Measurements from ENCODE around the gene GEMIN4.
"Not testable (repeated sequence)": the region's sequence is repeated elsewhere in the genome, so short reads cannot be mapped to it uniquely, and the experiment has no call there.

The GEMIN4 gene

DNA sequence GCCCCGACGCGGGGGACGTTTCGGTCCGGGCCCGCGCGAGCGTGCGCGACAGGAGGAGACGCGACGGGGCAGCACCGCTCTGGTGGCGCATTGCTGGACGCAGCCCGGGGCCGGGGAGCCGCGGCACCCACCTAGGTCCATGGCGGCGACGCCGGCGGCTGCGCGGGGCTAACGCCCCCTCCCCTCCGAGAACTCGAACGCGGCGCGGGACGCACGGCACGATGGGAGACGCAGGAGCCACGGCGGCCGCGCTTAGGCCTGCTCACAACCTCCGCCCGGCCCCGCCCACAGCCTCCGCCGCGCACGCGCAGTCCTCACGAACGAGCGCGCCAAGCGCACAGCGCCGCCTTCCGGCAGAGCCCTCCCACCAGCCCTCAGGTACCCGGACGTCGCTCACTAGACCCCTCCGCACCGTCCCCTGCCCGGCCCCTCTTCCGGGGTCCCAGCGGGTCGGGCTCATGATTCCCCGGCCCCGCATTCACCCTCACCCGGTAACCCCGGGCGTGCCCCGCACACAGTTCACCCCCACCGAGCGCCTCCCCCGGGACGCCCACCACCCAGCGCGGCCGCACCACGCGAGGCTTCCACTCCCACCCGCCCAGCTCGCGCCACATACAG, at the start of gene GEMIN4:
TSS of gene GEMIN4 (minus strand) at position 263 of the 618 bp plus-strand sequence. CDS start at position 141, 122 bp downstream.
- DNase-seq (ENCODE audit: low read depth, low spot score) = peak; percentile 67

DNA sequence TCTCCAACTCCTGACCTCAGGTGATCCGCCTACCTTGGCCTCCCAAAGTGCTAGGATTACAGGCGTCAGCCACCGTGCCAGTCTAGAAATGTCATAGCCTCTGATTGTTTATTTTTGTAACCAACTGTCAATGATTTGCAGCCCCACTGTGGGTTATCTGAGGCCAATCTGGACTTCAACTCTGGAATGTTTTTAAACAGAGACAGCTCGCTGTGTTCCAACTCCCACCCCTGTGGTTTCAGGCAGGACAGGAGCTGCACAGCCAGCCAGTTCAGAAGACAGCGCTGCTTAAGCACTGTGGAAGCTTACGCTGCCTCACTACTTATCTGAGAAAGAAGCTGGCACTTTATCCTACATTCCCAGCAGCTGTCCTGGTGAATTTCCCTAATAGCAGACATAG, 49.6 kb upstream of the GEMIN4 start:
- DNase-seq (ENCODE audit: low read depth, low spot score) = peak; percentile 52

DNA sequence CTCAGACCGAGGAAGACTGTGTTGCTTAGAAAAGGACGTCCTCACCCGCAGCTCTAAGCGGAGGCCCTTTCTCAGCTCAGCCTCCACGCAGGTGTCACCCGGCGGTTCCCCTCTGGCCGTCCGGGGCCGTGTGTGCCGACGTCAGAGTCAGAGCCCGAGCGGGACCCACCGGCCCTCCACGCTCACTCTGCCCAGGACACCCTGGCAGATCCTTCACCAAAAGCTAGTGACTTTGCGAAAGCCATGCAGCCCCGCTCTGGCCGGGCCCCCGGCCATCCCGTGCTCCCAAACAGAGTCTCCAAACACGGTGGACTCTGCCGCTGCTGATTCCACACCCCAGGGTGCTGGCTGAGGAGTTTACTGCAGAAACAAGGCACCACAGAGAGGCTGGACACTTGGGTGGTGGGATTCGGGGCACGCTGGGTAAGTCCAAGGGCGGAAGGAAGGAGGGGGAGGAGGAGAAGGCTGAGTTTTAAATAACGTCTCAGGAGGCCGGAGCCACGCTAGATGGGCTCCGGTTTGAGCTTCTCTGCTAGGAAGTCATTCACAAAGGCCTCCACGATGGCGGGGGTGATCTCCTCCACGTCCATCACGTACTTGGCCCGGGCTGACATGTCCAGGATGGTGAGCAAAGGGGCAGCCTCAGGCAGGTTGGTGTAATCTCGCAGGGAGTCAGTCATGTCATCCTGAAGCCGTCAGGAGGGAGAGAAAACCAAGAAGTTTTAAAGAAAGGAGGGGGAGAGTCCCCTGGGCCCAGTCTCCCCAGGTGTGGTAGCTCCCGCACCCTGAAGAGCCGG, 48.6 kb upstream of the GEMIN4 start:
- no peak for DNase-seq (ENCODE audit: low read depth, low spot score)

DNA sequence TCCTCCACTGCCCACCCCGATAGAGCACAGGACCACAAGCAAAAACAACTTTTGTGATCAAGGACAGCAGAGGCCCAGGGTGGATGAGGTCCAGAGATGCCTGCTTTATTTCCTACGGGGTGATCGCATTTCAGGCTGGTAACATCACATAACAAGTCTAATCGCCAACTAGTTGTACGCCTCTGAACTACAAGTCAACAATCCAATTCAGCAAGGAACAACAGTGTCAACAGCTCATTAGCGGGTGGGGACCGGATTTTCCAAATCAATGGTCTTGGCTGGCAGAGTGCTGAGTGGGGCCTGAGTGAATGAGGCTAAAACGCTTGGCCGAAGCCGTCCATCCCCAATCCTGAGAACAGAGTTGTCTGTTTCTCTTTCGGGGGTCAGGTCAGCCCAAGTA, 47.2 kb upstream of the GEMIN4 start:
- no peak for DNase-seq (ENCODE audit: low read depth, low spot score)

DNA sequence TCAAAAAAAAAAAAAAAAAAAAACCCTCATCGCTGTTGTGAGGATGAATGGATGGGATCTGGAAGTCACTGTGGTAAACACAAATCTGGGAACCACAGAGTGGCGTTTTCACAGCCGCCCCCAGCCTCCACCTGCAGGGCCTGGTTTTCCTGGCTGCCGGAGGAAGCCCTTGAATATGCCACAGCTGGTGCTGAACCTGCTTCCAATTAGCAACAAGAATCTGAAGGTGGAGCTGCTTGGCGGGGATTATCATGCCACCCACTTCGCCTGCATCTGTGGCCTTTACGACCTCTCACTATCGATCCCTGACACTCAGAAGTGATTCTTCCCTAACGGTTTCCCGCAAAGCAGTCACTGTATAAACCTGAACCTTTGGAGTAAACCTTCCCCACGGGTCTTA, 46.2 kb upstream of the GEMIN4 start:
- DNase-seq (ENCODE audit: low read depth, low spot score) = no peak

DNA sequence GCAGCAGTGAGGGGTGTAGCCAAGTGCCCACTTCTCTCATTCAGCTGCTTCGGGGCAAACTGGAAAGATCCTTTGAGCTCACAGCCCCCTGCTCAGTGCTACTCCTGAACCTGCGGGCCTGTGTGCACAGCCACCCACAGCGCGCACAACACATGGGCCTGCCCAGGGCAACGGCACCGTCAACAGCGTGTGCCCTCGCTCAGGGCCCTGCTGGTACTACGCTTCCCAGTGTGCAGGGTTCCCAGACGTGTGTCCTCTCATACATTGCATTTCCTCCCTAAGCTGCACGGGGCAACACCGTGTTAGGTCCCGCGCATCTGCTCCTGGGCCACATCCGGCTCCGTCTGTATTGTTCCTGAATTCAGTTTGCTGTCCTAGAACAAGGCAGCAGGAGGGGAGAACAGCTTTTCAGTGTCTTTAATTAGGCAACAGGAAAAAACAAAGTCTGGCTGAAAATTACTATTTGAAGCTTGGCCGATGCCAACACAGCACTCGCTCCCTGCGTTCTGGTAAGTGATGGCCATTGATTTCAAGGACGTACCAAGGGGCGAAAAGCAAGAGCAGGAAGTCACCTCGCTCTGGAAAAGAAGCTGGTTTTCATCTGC, 45.3 kb upstream of the GEMIN4 start:
- DNase-seq (ENCODE audit: low read depth, low spot score) = no peak

DNA sequence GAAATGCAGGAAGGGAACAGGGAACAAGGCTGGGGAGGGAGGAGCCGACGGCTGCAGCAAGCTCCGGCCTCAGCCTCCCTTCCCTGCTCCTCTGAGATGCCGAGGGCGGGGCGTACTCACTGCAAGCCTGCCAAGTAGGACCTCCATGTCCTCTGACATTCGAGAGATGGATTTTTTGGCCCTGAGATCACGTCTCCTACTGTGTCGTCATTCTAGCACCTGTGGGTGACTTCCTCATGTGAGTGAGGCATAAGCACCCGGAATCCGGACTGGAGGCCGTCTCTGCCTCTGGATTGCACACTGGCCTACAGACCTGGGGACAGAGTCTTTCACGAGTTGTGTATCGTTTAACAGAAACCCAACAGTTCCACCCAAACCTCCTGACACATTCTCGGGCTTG, 44.5 kb upstream of the GEMIN4 start:
- DNase-seq (ENCODE audit: low read depth, low spot score) = no peak

DNA sequence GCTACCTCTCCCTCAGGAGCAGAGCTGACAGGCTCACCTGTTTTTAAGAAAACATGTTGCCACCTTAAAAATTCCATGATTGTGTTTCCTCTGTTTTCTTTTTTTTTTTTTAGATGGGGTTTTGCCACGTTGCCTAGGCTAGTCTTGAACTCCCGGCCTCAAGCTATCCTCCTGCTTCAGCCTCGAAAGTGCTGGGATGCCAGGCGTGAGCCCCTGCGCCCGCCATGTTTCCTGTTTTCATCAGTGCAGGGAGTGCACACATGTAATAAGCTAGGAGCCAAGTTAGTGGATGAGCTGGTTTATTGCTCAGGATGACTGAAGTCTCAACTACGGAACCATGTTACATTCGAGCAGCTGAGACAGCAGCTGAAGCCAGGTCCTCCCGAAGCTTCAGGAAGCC, 43.7 kb upstream of the GEMIN4 start:
- no peak for DNase-seq (ENCODE audit: low read depth, low spot score)

DNA sequence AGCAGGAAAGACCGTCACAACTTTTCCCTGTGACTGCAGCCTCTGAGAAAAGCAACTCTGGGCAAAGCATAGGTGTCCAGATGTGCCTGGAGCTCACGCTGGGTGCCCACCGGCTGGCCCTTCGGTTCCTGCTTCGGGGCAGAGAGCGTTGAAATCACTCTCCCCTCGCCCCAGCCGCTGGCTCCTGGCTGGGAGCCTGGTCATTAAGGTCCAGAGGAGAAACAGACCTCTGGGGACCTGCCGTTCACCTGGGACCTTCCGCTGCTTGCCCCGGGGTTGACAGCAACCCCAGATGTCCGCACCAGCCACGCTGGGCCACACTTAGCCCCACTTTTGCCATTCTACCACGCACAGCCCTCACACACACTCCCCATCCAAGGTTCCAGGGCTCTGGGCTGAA, 43.2 kb upstream of the GEMIN4 start:
- DNase-seq (ENCODE audit: low read depth, low spot score) = no peak

DNA sequence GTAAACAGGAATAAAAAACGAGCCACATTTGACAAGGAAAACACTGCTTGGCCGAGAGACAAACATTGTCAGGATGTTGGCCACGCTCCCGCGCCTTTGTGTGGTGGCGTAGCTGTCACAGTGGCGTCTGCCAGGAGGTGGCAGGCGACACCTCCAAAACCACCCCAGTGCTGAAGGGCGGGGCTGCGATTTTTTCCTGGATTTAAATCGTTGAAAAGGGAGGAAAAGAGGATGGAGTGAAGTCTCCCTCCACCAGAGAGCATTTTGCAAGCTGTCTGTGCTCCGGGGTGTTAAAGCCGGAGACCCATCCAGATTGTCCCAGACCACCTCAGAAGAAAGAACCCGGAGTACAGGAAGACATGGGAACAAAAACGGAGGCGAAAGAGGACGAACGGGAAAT, 42.8 kb upstream of the GEMIN4 start:
- DNase-seq (ENCODE audit: low read depth, low spot score) = peak; percentile 49

DNA sequence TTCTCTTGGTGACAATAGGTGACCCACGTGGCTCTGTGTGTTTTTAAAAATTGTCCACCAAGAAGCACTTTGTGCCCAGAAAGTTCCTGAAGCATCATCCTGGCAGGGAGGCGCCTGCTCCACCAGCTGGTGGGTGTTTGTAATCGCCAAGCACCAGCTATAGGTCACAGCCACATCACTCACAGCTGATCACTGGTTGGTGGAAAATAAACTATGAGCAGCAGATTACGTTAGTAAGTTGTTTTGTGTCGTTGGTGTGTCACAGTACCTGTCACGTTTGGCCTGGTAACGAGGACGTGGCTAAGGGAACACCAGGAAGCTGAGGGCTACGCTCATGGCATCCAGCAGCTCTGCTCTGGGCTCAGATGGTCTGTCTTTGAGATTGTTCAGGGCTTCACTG, 40.2 kb upstream of the GEMIN4 start:
- no peak for DNase-seq (ENCODE audit: low read depth, low spot score)

DNA sequence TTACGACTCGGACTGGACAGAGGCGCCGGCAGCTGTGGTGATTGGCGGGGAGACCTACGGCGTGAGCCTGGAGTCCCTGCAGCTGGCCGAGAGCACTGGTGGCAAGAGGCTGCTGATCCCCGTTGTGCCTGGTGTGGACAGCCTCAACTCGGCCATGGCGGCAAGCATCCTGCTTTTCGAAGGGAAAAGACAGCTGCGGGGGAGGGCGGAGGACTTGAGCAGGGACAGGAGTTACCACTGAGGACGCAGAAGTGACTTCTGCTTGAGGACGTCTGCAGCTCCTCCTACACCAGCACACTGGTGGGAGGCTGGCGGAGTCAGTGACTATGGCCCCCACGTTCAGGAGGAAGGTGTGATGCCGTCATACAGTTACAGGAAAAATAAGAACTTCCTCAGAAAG, 39.8 kb upstream of the GEMIN4 start:
- DNase-seq (ENCODE audit: low read depth, low spot score) = no peak

DNA sequence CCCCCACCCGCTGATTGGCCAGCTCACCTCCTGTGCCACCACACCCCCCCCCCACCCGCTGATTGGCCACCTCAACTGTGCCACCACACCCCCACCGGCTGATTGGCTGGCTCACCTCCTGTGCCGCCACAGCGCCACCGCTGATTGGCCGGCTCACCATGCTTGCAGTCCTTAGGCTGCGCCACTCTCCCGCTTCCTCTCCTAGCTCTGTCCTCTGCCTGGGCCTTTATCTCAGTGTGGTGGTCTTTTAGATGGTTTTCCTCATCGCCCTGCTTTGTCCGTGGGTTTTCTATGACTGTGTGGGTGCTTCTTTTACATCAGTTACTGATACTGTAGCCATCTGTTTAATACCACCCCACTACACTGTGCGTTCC, 38.8 kb upstream of the GEMIN4 start:
- DNase-seq (ENCODE audit: low read depth, low spot score) = not testable (repeated sequence)

DNA sequence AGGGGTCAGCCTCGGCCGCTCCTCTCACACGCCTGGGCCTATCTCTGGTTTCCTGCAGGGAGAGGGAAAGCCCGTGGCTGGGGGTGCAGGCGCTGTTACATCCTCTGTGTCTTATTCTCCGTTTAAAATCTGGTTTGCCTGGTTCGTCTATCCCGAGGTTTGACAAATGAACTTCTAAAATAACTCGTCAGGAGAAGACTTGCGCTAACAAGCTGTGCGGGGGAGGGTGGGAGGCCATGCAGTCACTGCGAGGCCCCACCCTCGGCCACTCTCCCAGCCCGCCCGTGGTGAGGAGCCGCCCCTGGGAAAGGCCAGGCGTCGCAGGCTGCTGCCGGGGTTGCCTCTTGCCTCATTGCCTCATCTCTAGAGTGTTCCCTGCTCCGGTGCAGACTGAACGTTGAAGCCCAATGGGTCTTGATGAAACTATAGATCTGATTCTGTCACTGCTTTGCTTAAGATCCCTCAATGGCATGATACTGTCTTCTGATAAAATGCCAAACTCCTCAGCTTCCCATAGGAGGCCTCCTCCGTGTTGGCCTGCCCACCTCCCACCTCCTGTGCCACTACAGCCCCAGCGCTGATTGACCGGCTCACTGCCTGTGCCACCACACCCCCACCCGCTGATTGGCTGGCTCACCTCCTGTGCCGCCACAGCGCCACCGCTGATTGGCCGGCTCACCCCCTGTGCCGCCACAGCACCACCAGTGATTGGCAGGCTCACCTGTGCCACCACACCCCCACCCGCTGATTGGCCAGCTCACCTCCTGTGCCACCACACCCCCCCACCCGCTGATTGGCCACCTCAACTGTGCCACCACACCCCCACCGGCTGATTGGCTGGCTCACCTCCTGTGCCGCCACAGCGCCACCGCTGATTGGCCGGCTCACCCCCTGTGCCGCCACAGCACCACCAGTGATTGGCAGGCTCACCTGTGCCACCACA, 38.1 kb upstream of the GEMIN4 start:
- DNase-seq (ENCODE audit: low read depth, low spot score) = not testable (repeated sequence)

DNA sequence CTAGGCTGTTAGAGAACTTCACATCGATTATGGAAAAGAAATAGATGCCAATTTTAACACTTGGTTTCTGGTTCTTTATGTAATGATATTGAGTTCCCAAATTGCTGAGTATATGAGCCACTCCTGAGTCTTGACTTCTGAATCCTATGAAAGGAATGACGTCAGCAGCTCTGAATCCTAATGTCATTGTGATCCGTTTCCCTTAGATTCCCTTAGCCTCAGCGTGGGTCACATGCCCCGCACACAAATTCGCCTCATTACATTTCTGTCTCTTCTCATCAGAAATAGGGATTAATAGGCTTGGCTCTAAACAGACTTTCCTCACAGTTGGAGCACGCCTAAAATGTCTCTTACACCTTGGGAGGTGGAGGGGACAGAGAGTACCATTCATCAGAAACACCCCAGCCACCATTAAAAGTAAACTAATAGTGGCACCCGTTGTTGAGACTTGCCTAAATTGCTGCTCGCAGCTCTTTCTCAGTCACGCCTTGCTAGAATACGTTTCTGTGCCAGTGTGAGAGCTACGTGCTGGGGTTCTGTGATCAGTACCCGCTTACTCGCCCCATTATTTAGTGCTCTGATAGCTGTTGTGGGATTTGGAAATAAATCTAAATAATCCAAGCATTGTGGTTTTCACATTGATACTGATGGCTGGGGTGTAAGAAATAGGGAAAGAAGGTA, 37.2 kb upstream of the GEMIN4 start:
- DNase-seq (ENCODE audit: low read depth, low spot score) = no peak

DNA sequence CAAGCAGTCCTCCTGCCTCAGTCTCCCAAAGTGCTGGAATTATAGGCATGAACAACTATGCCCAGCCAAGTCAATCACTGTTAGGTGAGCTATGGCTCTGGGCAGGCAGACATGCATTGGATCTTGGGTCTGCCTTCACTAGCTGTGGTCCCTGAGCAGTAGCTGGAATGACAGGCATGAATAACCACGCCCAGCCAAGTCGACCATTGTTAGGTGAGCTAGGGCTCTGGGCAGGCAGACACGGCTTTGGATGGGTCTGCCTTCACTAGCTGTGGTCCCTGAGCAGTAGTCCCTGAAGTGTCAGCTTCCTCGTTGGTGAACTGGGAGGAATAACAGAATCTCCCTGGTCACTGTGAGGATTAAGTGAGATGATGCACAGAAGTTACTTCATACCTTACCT, 36.5 kb upstream of the GEMIN4 start:
- no peak for DNase-seq (ENCODE audit: low read depth, low spot score)

DNA sequence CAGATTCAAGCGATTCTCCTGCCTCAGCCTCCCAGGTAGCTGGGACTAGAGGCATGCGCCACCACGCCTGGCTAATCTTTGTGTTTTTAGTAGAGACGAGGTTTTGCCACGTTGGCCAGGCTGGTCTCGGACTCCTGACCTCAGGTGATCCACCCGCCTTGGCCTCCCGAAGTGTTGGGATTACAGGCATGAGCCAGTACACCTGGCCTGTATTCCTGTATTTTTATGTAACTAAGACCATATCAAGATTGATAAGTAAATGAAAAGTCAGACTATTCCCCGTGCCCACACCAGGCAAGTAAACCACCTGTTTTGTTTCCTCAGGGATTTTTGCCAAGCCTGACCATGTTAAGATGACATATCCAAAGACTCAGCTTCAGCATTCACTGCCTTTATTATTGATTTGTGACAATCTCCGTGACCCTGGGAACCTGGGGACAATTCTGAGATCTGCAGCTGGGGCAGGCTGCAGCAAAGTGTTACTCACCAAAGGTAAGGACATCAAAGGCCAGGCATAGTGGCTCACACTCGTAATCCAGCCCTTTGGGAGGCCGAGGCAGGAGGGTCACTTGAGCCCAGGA, 35.7 kb upstream of the GEMIN4 start:
- no peak for DNase-seq (ENCODE audit: low read depth, low spot score)

DNA sequence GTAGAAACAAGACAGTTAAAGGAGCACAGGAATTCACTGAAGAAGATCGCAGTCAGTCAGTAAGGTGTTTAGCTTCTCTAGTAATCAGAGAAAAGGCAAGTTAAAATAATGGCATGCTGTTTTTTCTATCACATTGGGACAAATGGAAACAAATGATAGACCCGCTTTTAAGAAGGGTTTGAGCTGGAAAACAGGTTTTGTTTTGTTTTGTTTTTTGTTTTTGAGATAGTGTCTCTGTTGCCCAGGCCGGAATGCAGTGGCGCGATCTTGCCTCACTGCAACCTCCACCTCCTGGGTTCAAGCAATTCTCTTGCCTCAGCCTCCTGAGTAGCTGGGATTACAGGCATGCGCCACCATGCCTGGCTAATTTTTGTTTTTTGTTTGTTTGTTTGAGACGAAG, 33.8 kb upstream of the GEMIN4 start:
- not testable (repeated sequence) for DNase-seq (ENCODE audit: low read depth, low spot score)

DNA sequence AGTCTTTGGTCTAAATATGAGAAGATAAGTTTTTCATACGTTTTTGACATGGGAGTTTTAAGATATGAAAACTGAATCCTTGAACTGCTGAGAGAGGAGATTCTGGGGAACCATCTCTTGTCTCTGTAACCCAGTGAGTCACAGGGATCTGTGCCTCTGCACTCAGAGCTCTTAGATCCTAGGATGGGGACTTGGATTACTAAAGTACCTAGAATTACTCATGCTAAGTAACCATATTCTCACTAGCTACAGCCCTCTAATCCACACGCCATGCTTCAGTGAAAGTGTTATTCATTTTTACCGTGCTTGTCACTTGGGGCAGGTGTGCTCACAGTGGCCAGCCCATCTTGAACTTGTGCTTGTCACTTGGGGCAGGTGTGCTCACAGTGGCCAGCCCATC, 32.1 kb upstream of the GEMIN4 start:
- DNase-seq (ENCODE audit: low read depth, low spot score) = no peak

DNA sequence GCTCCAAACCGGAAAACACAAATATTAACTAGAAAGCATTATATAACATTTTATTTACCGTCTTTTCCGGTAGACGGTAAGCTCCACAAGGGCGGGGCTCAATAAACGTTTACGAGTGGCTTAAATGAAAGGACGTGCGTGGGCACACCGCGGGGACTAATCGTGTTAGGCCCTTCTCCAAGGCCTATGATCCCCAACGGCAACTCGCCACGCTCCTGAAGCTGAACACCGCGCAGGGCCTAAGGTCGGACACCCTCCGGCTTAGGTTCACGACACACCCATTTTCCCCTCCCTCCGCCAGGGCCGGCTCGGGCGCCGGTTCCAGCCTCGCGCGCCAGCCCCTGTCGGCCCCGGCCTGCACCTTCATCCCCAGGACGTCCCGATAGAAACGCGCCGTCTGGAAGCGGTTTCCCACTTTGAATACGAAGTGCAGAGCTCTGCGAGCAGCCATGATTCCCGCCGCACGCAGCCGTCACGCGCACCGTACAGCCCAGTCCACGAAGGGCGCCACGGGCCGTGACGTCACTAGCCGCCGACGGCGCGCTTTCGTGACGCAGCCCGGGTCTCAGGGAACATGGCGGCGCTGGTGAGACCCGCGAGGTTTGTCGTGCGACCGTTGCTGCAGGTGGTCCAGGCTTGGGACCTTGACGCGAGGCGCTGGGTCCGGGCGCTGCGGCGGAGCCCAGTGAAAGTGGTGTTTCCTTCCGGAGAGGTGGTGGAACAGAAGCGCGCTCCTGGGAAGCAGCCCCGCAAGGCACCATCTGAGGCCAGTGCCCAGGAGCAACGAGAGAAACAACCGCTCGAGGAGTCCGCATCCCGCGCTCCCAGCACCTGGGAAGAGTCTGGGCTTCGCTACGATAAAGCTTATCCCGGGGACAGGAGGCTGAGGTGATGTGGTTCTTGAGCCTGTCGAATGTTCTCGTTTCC, 30.0 kb upstream of the GEMIN4 start, which contains the start of the genes GLOD4 and MRM3:
TSS of gene GLOD4 (minus strand) at position 476 of the 927 bp plus-strand sequence. CDS start at position 451, 25 bp downstream.
TSS of gene MRM3 (plus strand) at position 549 of the 927 bp plus-strand sequence. CDS start at position 575, 26 bp downstream.
- peak; percentile 71 for DNase-seq (ENCODE audit: low read depth, low spot score)

Measured in smooth muscle cell of the brain vasculature (primary cell).